ENCODE results near the gene KCNIP1.
"Not testable (repeated sequence)": the region's sequence is repeated elsewhere in the genome, so short reads cannot be mapped to it uniquely, and the experiment has no call there.

Gene KCNIP1

GRCh38 chr5:170746961-170747340 is 243.1 kb downstream of the KCNIP1 start:
- no peak for DNase-seq (ENCODE audit: low read depth in 2 of 3, low spot score in 1 of 3)

- no peak for DNase-seq (ENCODE audit: low read depth in 2 of 3, low spot score in 1 of 3)
Measured at GRCh38 chr5:170747357-170747756, 243.5 kb downstream of the KCNIP1 start.

- DNase-seq (ENCODE audit: low read depth in 2 of 3, low spot score in 1 of 3): no peak
Measured at GRCh38 chr5:170747851-170748250, 244.0 kb downstream of the KCNIP1 start.

- no peak for DNase-seq (ENCODE audit: low read depth in 2 of 3, low spot score in 1 of 3)
Measured at GRCh38 chr5:170748951-170749471, 245.2 kb downstream of the KCNIP1 start.

- DNase-seq (ENCODE audit: low read depth in 2 of 3, low spot score in 1 of 3): no peak
Measured at GRCh38 chr5:170749911-170750431, 246.2 kb downstream of the KCNIP1 start.

- DNase-seq (ENCODE audit: low read depth in 2 of 3, low spot score in 1 of 3): no peak
Measured at GRCh38 chr5:170750791-170751190, 247.0 kb downstream of the KCNIP1 start.

GRCh38 chr5:170751631-170752030 is 247.8 kb downstream of the KCNIP1 start:
- DNase-seq (ENCODE audit: low read depth in 2 of 3, low spot score in 1 of 3): no peak

- no peak for DNase-seq (ENCODE audit: low read depth in 2 of 3, low spot score in 1 of 3)
Measured at GRCh38 chr5:170752257-170753215, 248.7 kb downstream of the KCNIP1 start.

- DNase-seq (ENCODE audit: low read depth in 2 of 3, low spot score in 1 of 3): no peak
Measured at GRCh38 chr5:170753311-170753710, 249.5 kb downstream of the KCNIP1 start.

GRCh38 chr5:170754508-170754907 is 250.7 kb downstream of the KCNIP1 start:
- not testable (repeated sequence) for DNase-seq (ENCODE audit: low read depth in 2 of 3, low spot score in 1 of 3)

- no peak for DNase-seq (ENCODE audit: low read depth in 2 of 3, low spot score in 1 of 3)
Measured at GRCh38 chr5:170755679-170756456, 252.0 kb downstream of the KCNIP1 start.

- DNase-seq (ENCODE audit: low read depth in 2 of 3, low spot score in 1 of 3): no peak
Measured at GRCh38 chr5:170756691-170757090, 252.9 kb downstream of the KCNIP1 start.

GRCh38 chr5:170757182-170757601 is 253.4 kb downstream of the KCNIP1 start:
- DNase-seq (ENCODE audit: low read depth in 2 of 3, low spot score in 1 of 3): no peak

GRCh38 chr5:170757669-170758068 is 253.8 kb downstream of the KCNIP1 start:
- DNase-seq (ENCODE audit: low read depth in 2 of 3, low spot score in 1 of 3): no peak

- no peak for DNase-seq (ENCODE audit: low read depth in 2 of 3, low spot score in 1 of 3)
Measured at GRCh38 chr5:170758481-170758880, 254.7 kb downstream of the KCNIP1 start.

- DNase-seq (ENCODE audit: low read depth in 2 of 3, low spot score in 1 of 3): no peak
Measured at GRCh38 chr5:170760113-170760512, 256.3 kb downstream of the KCNIP1 start.

GRCh38 chr5:170761048-170761707 is 257.4 kb downstream of the KCNIP1 start:
- no peak for DNase-seq (ENCODE audit: low read depth in 2 of 3, low spot score in 1 of 3)

- DNase-seq (ENCODE audit: low read depth in 2 of 3, low spot score in 1 of 3): no peak
Measured at GRCh38 chr5:170761708-170762066, 257.9 kb downstream of the KCNIP1 start.

GRCh38 chr5:170762298-170762697 is 258.5 kb downstream of the KCNIP1 start:
- not testable (repeated sequence) for DNase-seq (ENCODE audit: low read depth in 2 of 3, low spot score in 1 of 3)

- DNase-seq (ENCODE audit: low read depth in 2 of 3, low spot score in 1 of 3): not testable (repeated sequence)
Measured at GRCh38 chr5:170765868-170766267, 262.0 kb downstream of the KCNIP1 start.

GRCh38 chr5:170769246-170769645 is 265.4 kb downstream of the KCNIP1 start:
- DNase-seq (ENCODE audit: low read depth in 2 of 3, low spot score in 1 of 3): no peak
